WTC11 (cell line): ENCODE data around the gene ELOB. TPM values are rescaled to one million over a fixed set of nuclear protein-coding genes. Genes with fewer than 3 reads are reported as not detected.

Experiments used
- ATAC-seq: fragments of 200-7000 bp; cut with Tn5 transposase; 2 replicates; pipeline ENCODE4 v1.10.0; 2021; ENCODE audit warnings: mild to moderate bottlenecking, moderate library complexity
- CTCF ChIA-PET: fragments of 300-600 bp; sonication (Branson Sonifier 250); formaldehyde crosslinking; loops from one replicate; lab custom pipeline; 2021; ENCODE audit warnings: antibody characterized with exemption; lab: Charles Lee
- POLR2A ChIA-PET: fragments of 350-600 bp; sonication (Branson Sonifier 250); formaldehyde crosslinking; loops from one replicate; lab custom pipeline; 2021; ENCODE audit warnings: antibody characterized with exemption; lab: Charles Lee
- DNase-seq: peaks from one replicate; pipeline ENCODE4 v3.0.0; 2021; ENCODE audit warnings: low spot score
- H3K27ac Mint-ChIP-seq: 2 replicates; pipeline ENCODE4 v1.8.0; 2021; ENCODE audit warnings: mixed read lengths
- H3K27me3 Mint-ChIP-seq: 2 replicates; pipeline ENCODE4 v1.8.0; 2021; ENCODE audit warnings: low read depth, mild to moderate bottlenecking, moderate library complexity, mixed read lengths
- H3K36me3 Mint-ChIP-seq: 2 replicates; pipeline ENCODE4 v1.8.0; 2021; ENCODE audit warnings: mixed read lengths
- H3K4me1 Mint-ChIP-seq: 2 replicates; pipeline ENCODE4 v1.8.0; 2022; ENCODE audit warnings: mixed read lengths
- H3K4me3 Mint-ChIP-seq: 2 replicates; pipeline ENCODE4 v1.8.0; 2021; ENCODE audit warnings: mild to moderate bottlenecking, moderate library complexity, mixed read lengths
- H3K9me3 Mint-ChIP-seq: 2 replicates; pipeline ENCODE4 v1.8.0; 2021; ENCODE audit warnings: mixed read lengths
- CREB1 ChIP-seq: sonication (generic); formaldehyde crosslinking; IDR thresholded peaks from 2 replicates; pipeline ENCODE4 v1.8.0; 2023; ENCODE audit warnings: mild to moderate bottlenecking, missing genetic modification reagents
- CREM ChIP-seq: sonication (generic); formaldehyde crosslinking; IDR thresholded peaks from 2 replicates; pipeline ENCODE4 v1.8.1; 2022; ENCODE audit warnings: mild to moderate bottlenecking, missing genetic modification reagents, moderate library complexity
- E2F4 ChIP-seq: sonication (generic); formaldehyde crosslinking; IDR thresholded peaks from 2 replicates; pipeline ENCODE4 v1.8.1; 2022; ENCODE audit warnings: low read depth, mild to moderate bottlenecking, moderate library complexity, missing genetic modification reagents, borderline replicate concordance
- GTF2I ChIP-seq: fragments of 250-450 bp; sonication (Bioruptor Pico); conservative IDR thresholded peaks from 2 replicates; pipeline ENCODE4 v1.4.0; 2021; ENCODE audit warnings: mild to moderate bottlenecking
- HMGXB4 ChIP-seq: sonication (generic); formaldehyde crosslinking; IDR thresholded peaks from 2 replicates; pipeline ENCODE4 v1.8.1; 2023; ENCODE audit warnings: mild to moderate bottlenecking, moderate library complexity, missing genetic modification reagents
- MAX ChIP-seq: sonication (generic); formaldehyde crosslinking; IDR thresholded peaks from 2 replicates; pipeline ENCODE4 v1.8.0; 2022; ENCODE audit warnings: mild to moderate bottlenecking, missing genetic modification reagents
- MLX ChIP-seq: sonication (generic); formaldehyde crosslinking; IDR thresholded peaks from 2 replicates; pipeline ENCODE4 v1.8.1; 2023; ENCODE audit warnings: mild to moderate bottlenecking, missing genetic modification reagents, moderate library complexity
- PRRX2 ChIP-seq: fragments of 250-450 bp; sonication (Bioruptor Pico); IDR thresholded peaks from 2 replicates; pipeline ENCODE4 v1.8.0; 2021; ENCODE audit warnings: mild to moderate bottlenecking
- SMAD4 ChIP-seq: sonication (generic); formaldehyde crosslinking; IDR thresholded peaks from 2 replicates; pipeline ENCODE4 v1.8.0; 2022; ENCODE audit warnings: mild to moderate bottlenecking, missing genetic modification reagents
- SOX15 ChIP-seq: fragments of 250-450 bp; sonication (Bioruptor Pico); IDR thresholded peaks from 2 replicates; pipeline ENCODE4 v1.9.0; 2021; ENCODE audit warnings: mild to moderate bottlenecking
- SP1 ChIP-seq: sonication (generic); formaldehyde crosslinking; conservative IDR thresholded peaks from 2 replicates; pipeline ENCODE4 v1.8.1; 2022; ENCODE audit warnings: missing genetic modification reagents
- TEAD4 ChIP-seq: sonication (generic); formaldehyde crosslinking; IDR thresholded peaks from 2 replicates; pipeline ENCODE4 v1.8.0; 2022; ENCODE audit warnings: mild to moderate bottlenecking, missing genetic modification reagents
- TP53 ChIP-seq: sonication (generic); formaldehyde crosslinking; IDR thresholded peaks from 2 replicates; pipeline ENCODE4 v1.8.1; 2023; ENCODE audit warnings: mild to moderate bottlenecking, missing genetic modification reagents
- ZBTB43 ChIP-seq: sonication (generic); formaldehyde crosslinking; IDR thresholded peaks from 2 replicates; pipeline ENCODE4 v1.8.1; 2023; ENCODE audit warnings: mild to moderate bottlenecking, missing genetic modification reagents
- ZNF263 ChIP-seq: sonication (generic); formaldehyde crosslinking; IDR thresholded peaks from 2 replicates; pipeline ENCODE4 v1.8.1; 2022; ENCODE audit warnings: low read depth, mild to moderate bottlenecking, moderate library complexity, missing genetic modification reagents
- ZNF281 ChIP-seq: sonication (generic); formaldehyde crosslinking; IDR thresholded peaks from 2 replicates; pipeline ENCODE4 v1.8.0; 2023; ENCODE audit warnings: mild to moderate bottlenecking, missing genetic modification reagents
- ZNF423 ChIP-seq: fragments of 250-450 bp; sonication (Bioruptor Pico); IDR thresholded peaks from 2 replicates; pipeline ENCODE4 v2.1.2; 2022; ENCODE audit warnings: mild to moderate bottlenecking, moderate library complexity
- ZNF512 ChIP-seq: sonication (generic); formaldehyde crosslinking; IDR thresholded peaks from 2 replicates; pipeline ENCODE4 v1.8.1; 2022; ENCODE audit warnings: missing genetic modification reagents, borderline replicate concordance
- ZNF671 ChIP-seq: fragments of 250-450 bp; sonication (Bioruptor Pico); IDR thresholded peaks from 2 replicates; pipeline ENCODE4 v1.8.0; 2021; ENCODE audit warnings: mild to moderate bottlenecking
- total RNA-seq: library from RNA; stranded (reverse); gene quantifications from 3 replicates; pipeline ENCODE4 v1.2.3, GENCODE V29; 2021

The ELOB gene
- total RNA-seq, 1 experiment from 2014 or later = 252 TPM

- H3K27me3 Mint-ChIP-seq = no peaks in the 10 kb centered on the region
- CTCF ChIA-PET = interaction anchor here (1.1 kb wide), 2 partner anchors 20 to 21 kb away, joined by 3 read pairs; partner anchors contain the start of gene PRSS41
- ATAC-seq = no peak
- no peak for TF ChIP-seq E2F4
- TF ChIP-seq CREM (CRISPR knock-in tag) = no peak
- TF ChIP-seq TP53 (CRISPR knock-in tag) = no peak
- no peak for TF ChIP-seq ZNF263 (CRISPR knock-in tag)
- TF ChIP-seq SMAD4 (CRISPR knock-in tag) = no peak
- no peak for TF ChIP-seq ZNF423
- no peak for TF ChIP-seq ZBTB43 (CRISPR knock-in tag)
- TF ChIP-seq, all 79 proteins: peak for 0
- Mint-ChIP-seq H3K27ac (no peak overlapping the region), H3K4me3 (no peak overlapping the region), H3K4me1 (no peaks in the 10 kb centered on the region), H3K36me3 (no peaks in the 10 kb centered on the region), H3K9me3 (no peaks in the 10 kb centered on the region)
- POLR2A ChIA-PET = no interaction called here
- DNase-seq = peak; percentile 5
These were observed 42.3 kb upstream of the ELOB start for GRCh38 chr16:2819179-2819938.

GRCh38 chr16:2818272-2818876, 41.3 kb upstream of the ELOB start:
- Mint-ChIP-seq H3K4me3 (no peak overlapping the region), H3K27ac (no peak overlapping the region), H3K36me3 (no peaks in the 10 kb centered on the region), H3K27me3 (no peaks in the 10 kb centered on the region), H3K4me1 (no peaks in the 10 kb centered on the region), H3K9me3 (no peaks in the 10 kb centered on the region)
- DNase-seq = no peak
- ChIA-PET CTCF (interaction anchor here (1.1 kb wide), 2 partner anchors 20 to 21 kb away, joined by 3 read pairs; partner anchors contain the start of gene PRSS41), POLR2A (no interaction called here)
- ATAC-seq = no peak
- TF ChIP-seq MAX (no peak), ZNF281 (no peak), ZNF512 (no peak), MLX (CRISPR knock-in tag) (no peak), CREB1 (CRISPR knock-in tag) (no peak), PRRX2 (CRISPR knock-in tag) (no peak), HMGXB4 (CRISPR knock-in tag) (no peak), SOX15 (no peak), TP53 (CRISPR knock-in tag) (no peak), TEAD4 (CRISPR knock-in tag) (no peak), ZNF671 (CRISPR knock-in tag) (no peak), CREM (CRISPR knock-in tag) (no peak), GTF2I (CRISPR knock-in tag) (no peak), SP1 (no peak)
